ENCODE data around the gene TMOD4.

TMOD4 gene

DNA sequence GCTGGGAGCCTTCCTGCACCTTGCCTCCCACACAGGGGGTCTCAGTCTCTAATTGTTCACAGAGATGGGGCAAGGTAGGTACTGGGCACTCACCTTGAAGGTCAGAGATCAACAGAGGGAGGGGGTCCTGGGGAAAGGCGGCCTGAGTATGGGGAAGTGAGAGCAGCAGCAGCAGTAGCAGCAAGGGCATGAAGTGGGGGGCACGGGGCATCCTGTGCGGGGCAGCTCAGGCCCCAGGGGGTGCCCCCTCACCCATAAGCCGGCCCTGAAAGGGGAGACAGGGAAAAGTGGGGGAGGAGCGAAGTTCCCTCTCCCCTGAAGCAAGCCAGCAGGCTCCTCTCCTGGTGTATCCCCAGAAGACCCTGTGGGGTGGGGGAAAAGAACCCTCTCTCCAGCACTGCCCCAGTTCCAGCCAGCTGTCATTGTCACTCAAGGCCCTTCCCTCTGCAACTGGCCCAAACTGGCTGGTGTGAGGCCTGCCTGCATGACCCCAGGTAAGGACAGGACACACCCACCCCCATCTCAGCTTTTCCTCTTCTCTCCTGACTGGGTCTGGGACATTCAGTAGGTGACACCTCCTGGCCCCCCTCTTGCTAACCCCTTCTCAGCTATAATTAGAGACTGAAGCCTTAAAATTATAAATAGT, 33.2 kb downstream of the TMOD4 start:
- DNase-seq (ENCODE audit: low read depth in 2 of 2): no peak

DNA sequence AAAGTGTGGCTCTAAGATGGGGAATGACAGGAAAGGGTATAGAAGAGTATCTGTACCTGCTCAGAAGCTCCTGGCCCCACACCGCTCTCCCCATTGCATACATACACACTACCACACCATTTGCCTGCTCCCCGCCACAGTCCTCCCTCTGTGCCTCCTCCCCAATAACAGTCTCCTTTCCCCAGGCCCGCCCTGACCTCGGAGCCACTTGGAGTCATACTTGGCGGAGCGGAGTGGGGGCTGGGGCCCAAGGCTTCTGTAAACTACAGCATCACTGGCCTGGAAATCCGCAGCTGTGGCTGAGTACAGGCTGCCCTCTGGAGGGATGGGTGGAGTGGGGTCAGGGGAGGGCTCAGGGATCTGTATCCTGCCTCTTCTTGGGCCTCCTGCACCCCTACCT, 38.0 kb downstream of the TMOD4 start:
- no peak for DNase-seq (ENCODE audit: low read depth in 2 of 2)

DNA sequence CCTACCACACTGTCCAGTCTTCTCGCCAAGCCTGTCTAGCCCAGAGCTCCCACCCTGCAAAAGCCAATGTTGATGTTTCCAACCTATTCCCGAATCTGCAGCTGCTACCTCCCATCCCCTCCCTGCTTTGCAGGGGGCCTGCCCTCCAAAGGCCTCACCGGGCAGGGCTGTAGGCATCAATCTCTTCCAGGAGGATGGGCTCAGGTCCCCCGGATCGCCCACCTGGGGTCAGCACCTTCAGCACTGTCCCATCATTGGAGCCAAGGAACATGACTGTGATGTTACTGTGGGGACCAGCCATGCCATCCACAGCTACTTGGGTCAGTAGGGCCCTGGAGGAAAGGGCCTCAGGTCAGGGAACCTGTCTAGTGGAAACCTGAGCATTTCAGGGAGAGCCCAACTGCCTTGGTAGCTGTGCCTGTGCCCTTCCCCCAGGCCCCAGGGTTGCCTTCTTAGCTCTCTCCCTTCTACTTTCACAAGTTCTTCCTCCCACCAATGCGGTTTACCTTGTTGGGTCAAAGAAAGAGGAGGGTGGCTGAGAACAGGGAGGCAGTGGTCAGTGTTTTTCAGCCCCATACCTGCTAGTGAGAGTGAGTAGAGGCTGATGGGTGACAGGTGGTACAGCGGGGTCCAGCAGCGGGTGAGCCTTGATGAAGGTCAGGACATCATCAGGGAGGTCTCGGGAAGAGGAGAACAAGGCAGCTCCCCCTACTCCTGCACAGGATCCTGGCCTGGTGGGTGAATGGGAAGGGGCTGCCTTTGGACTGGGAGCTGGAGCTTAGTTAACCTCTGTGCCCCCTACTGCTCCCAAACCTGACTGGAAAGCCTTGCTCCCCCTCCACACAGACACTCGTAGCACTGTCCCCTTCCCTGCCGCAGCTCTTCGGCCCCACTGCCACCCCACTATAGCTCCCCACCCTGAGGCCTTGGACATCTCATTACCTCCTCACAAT, 40.1 kb downstream of the TMOD4 start:
- DNase-seq (ENCODE audit: low read depth in 2 of 2): no peak

DNA sequence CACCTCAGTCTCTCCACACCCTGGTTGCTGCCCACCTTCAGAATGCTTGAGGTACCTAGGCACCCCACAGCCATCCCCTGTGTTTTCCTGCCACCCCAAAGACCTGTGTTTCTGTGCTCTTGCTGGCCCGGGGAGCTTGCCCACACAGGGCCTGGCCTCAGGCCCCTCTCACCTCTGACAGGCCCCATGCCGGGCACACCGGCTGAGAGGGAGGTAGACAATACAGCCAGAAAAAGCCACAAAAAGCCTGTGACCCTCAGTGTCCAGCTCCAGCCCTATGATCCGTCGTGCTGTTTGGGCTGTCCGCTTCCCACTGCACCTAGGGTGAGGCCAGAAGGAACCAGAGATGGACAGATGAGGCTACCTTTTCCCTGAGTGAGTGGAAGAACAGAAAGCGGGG, 40.8 kb downstream of the TMOD4 start:
- no peak for DNase-seq (ENCODE audit: low read depth in 2 of 2)

DNA sequence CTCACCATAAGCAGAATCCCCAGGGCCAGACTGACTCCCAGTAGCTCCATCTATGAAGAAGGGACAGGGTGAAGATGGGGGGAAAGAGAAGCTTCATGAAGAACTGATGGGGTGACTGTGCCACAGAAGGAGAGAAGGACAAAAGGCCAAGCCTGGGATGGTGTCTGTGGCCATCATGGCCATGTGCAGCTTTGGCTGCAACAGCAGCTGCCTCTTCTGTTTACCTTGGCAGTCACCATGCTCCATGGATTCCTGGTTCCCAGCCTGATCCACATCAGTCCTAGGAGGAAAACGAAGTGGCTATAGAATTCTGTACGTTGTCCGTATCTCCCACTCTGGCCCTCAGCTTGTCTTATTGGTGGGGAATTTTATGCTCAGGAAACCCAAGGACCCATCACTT, 41.4 kb downstream of the TMOD4 start:
- no peak for DNase-seq (ENCODE audit: low read depth in 2 of 2)

DNA sequence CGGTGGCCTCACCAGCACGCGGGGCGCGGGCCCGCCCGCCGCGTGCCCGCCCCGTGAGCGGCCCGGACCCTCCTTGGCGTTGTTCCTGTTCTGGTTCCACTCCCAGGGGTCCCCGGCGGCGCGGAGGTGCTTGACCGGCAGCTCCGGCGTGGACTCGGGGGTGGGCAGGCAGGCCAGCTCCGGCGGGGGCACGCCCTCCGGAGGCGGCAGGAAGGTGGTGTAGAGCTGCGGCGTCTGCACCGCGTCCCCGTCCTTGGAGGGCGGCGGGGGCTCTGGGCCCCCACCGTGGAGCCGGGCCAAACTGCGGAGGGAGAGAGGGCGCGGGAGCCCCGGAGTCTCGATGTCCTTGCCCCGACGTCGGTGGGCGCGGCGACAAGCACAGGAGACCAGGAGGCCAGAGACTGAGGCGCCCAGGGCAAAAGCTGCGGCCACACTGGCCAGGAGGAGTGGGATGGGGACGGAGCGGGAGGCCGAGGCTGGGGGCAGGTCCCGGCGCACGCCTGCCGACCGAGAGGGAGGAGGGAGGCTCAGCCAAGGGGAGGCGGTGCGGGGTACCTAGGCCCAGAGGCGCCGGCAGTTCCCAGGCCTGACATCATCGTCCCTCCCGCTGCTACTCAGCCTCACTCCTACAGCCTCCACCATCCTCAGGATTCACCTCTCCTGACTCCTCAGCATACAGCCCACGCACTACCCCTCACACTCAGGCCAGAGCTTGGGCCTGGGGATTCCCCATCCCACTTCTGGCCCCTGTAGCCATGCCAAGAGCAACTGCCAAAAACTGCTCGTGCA, 42.6 kb downstream of the TMOD4 start:
- no peak for DNase-seq (ENCODE audit: low read depth in 2 of 2)

DNA sequence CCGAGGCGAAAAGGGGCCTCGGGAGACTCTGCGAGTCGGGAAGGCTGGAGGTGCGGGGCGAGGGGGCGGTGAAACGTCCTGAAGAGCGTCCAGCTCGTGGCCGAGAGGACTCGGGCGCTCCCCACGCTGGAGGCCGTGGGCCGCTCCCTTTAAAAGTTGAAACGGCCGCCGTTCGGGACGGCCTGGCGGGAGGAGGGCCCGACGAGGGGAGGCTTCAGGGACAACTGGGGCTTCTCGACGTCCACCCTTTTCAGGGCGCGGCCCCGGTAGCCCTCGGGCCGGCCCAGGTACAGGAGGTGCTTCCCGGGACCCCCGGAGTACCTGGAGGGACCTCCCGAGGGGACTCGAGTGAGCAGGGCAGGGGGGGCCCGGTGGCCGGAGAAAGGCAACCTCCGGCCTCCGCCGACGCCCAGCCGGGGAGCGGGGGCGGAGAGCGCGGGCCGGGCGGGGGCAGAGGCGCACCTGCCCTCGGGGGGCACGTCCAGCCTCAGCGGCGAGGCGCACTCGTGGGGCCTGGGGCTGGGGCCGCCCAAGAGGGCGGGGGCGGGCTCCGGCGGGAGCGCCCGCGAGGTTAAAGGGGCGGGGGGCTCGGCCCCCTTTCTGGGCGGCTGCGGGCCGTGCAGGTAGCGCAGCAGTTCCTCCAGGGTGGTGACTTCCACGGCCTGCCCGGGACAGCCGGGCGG, 43.3 kb downstream of the TMOD4 start:
- DNase-seq (ENCODE audit: low read depth in 2 of 2): no peak

DNA sequence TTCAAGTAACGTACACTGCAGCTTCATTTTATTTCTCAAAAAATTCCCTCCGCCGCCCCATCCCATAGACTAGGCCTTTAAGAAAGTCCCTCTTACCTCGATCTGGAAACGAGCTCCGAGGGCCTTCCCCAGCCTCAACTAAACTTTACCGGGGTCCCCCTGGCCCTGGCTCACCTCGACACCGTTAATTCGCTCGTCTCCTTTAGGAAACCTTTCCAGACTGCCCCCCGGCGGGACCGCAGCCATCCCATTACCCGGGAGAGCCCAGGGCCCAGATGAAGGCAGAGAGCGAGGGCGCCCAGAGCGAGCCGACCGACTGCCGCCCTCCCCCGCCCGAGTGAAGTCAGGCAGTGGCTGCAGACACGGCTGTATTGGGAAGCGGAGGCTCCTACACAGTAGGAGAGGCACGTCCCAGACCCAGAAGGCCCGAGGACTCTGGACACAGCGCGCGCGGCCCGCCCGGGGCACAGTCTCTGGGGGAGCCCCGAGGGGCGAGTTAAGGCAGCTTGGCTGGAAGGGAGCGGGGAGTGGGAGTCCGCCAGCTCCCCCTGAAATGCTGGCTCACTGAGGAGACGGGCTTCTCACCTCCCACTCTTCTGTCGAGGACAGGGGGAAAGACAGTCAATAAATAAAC, 44.0 kb downstream of the TMOD4 start:
- DNase-seq (ENCODE audit: low read depth in 2 of 2): no peak

DNA sequence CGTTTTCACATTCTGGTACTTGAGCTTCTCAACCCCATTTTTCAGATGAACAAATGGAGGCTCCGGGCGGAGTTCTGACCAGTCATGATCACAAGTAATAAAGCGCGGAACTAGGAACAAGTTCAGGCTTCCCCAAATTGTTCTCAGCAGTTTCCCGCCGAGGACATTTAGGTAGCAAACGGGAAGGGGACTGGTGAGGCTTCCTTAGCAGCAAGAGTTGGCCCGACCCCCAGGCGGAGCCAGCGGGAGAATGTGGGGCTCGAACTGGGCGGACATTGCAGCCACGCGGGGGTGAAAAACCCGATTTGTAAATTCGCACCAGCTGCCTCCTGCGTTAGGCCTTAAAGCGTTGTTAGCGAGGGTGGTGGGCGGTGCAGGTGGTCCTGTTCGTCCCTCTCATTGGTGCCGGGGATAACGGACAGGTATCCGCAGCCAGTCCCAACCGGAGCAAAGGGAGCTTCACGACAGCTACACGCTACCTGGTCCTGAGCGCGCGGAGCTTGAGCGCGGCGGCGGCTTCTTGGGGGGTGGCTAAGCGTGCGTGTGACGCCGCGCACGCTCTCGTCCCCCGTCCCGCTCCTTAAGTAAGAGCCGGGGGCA, 44.7 kb downstream of the TMOD4 start:
- peak; percentile 73 to 77 for DNase-seq (ENCODE audit: low read depth in 2 of 2)

DNA sequence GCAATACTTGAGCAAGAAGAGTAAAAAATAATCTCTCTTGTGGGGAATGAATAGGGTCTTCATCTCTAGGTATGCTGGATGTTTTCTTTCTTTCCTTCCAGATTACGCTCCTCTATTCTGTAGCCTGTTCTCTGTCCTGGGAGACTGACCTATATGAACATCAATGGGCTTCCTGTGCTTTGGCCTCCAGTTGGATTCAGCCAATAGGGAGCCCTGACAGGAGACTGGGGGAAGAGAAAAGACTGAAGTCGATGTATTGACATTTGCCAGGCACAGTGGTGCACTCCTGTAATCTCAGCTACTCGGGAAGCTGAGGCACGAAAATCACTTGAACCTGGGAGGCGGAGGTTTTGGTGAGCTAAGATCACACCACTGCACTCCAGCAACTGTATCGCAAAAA, 47.0 kb downstream of the TMOD4 start:
- no peak for DNase-seq (ENCODE audit: low read depth in 2 of 2)

DNA sequence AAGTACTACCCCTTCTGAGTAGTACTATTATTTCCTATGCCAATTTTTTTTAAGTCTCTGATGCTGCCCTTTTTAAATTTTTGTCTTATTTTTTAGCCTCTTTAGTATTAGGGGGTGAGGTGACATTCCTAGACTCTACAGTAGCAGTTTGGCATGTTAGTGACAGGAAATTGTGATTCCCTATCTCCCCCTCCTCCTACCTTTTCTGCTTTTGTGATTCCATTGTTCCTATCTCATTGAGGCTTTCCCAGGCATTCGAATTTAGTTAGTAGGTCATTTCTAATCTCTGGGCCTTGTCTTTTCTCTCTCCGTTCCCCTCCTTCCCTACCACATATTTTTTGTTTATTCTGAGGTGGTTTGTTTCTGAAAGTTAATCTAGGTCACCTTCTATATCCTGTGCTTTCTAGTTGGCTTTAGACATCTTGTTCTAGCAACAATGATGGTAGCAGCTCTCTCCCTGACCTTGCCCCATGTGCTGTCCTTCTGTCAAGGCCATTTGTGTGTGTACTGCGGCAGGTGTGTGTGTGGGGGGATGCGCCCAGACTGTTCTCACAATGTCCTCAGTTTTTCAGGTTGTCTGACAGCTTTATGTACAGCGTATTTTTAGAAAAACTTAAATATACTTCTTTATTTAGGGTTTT, 50.9 kb downstream of the TMOD4 start:
- no peak for DNase-seq (ENCODE audit: low read depth in 2 of 2)

Measured in stimulated activated CD8-positive, alpha-beta memory T cell treated with anti-CD3 and anti-CD28 coated beads, Interleukin-2, amount 100 ng/mL, for 48 hours (primary cell).